GM18526 (cell line): ENCODE results near the gene MIA2.

ENCODE experiments used
- POLR2A ChIP-seq: IDR thresholded peaks from 3 replicates; pipeline ENCODE4 v1.6.1; 2011; ENCODE audit not compliant: insufficient read length; ENCODE audit errors: extremely low read depth

MIA2 gene, protein sequence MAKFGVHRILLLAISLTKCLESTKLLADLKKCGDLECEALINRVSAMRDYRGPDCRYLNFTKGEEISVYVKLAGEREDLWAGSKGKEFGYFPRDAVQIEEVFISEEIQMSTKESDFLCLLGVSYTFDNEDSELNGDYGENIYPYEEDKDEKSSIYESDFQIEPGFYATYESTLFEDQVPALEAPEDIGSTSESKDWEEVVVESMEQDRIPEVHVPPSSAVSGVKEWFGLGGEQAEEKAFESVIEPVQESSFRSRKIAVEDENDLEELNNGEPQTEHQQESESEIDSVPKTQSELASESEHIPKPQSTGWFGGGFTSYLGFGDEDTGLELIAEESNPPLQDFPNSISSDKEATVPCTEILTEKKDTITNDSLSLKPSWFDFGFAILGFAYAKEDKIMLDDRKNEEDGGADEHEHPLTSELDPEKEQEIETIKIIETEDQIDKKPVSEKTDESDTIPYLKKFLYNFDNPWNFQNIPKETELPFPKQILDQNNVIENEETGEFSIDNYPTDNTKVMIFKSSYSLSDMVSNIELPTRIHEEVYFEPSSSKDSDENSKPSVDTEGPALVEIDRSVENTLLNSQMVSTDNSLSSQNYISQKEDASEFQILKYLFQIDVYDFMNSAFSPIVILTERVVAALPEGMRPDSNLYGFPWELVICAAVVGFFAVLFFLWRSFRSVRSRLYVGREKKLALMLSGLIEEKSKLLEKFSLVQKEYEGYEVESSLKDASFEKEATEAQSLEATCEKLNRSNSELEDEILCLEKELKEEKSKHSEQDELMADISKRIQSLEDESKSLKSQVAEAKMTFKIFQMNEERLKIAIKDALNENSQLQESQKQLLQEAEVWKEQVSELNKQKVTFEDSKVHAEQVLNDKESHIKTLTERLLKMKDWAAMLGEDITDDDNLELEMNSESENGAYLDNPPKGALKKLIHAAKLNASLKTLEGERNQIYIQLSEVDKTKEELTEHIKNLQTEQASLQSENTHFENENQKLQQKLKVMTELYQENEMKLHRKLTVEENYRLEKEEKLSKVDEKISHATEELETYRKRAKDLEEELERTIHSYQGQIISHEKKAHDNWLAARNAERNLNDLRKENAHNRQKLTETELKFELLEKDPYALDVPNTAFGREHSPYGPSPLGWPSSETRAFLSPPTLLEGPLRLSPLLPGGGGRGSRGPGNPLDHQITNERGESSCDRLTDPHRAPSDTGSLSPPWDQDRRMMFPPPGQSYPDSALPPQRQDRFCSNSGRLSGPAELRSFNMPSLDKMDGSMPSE (N-terminal part only)

DNA sequence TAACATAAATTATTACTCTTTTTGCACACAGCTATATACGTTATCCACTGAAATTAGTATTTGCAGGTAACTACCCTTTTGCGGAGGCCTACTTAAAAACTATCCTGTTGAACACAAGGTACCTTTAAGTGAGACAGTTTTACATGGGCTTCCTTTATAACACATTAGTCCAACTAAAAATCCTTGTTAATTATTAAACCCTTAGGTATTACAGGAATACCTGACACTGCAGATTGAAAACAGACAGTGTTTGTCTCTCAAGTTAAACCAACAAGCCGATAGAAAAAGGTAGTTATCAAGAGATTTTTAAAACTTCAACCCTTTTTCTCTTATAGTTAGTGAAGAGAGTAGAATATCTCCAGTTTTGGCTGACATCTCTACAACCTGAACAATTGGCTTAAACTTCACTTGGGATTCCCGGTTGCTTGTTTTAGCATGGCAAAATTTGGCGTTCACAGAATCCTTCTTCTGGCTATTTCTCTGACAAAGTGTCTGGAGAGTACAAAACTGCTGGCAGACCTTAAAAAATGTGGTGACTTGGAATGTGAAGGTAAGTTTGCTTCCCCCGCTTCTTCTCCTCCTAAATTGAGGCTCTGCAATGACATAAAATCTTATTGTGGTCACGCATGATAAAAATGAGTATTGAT is at the start of gene MIA2:
MIA2 (plus strand) TSS at position 236 of the 647 bp plus-strand sequence; CDS start at position 436, 200 bp downstream.
- TF ChIP-seq POLR2A: no peak

DNA sequence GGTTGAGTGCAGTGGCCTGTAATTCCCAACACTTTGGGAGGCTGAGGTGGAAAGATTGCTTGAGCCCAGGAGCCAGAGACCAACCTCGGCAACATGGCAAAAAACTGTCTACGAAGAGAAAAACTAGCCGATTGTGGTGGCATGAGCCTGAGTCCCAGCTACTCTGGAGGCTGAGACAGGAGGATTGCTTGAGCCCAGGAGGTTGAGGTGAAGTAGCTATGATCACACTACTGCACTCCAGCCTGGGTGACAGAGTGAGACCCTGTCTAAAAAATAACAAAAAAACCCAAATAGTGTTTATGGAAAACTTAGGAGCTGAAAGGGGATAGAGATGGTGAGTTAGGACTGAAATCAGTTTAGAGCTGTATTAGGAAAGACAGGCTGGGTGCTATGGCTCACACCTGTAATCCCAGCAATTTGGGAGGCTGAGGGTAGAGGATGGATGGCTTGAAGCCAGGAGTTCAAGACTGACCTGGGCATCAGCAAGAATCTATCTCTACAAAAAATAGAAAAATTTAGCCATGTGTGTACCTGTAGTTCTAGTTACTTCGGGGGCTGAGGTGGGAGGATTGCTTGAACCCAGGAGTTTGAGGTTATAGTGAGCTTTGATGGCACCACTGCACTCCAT is 49.0 kb upstream of the MIA2 start:
- no peak for TF ChIP-seq POLR2A

DNA sequence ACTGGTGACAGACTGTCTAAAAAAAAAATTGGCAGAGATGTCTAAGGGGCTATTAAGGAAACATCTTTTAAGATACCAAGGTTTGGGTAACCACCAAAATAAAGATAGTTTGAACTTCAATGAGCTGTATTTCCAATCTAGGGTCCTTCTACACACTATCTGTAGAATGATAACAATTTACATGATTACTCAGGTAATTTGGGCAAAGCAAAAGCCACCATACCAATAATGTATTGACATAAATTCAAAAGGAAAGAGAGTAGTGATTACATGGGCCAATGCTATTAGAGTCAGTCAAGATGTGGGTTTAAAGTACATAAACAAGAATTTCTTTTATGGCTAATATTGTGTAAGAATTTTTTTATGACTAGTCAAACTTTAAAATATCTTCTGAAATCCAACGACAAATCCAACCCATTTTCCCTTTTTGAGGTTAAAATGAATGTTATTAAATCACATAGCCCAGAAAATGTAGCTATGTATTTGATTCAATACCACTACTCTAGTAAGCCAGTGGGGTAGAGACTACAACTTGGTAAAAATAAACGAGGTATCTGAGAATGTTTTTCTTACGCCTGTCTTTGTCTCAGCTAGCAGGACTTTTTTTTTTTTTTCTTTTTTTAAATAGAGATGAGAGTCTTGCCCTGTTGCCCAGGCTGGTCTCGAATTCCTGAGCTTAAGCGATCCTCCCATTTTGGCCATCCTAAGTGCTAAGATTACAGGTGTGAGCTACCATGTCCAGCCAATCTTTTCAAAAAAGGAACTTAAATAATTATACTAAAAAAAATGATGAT is 48.3 kb upstream of the MIA2 start:
- no peak for TF ChIP-seq POLR2A

DNA sequence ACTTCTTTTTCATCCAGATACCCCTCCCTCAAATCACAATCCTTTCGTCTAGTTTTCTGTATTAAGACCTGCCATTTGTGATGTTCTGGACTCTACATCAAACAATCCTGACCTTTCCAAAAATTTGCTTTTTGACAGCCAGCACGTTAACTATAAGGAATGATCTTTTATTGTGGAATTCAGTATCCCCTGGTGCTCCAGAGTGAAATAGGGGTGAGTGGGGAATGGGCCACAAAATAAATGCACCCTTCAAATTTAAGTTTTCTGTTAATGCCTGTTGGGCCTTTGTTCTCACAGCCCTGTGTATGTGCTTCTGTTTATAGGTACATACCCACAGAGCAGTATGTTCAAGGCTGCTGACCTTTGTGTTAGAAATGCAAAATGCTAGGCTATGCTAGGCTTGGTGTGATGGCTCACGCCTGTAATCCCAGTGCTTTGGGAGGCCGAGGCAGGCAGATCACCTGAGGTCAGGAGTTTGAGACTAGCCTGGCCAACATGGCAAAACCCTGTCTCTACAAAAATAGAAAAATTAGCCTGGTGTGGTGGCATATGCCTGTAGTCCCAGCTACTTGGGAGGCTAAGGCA is 46.7 kb upstream of the MIA2 start:
- no peak for TF ChIP-seq POLR2A

DNA sequence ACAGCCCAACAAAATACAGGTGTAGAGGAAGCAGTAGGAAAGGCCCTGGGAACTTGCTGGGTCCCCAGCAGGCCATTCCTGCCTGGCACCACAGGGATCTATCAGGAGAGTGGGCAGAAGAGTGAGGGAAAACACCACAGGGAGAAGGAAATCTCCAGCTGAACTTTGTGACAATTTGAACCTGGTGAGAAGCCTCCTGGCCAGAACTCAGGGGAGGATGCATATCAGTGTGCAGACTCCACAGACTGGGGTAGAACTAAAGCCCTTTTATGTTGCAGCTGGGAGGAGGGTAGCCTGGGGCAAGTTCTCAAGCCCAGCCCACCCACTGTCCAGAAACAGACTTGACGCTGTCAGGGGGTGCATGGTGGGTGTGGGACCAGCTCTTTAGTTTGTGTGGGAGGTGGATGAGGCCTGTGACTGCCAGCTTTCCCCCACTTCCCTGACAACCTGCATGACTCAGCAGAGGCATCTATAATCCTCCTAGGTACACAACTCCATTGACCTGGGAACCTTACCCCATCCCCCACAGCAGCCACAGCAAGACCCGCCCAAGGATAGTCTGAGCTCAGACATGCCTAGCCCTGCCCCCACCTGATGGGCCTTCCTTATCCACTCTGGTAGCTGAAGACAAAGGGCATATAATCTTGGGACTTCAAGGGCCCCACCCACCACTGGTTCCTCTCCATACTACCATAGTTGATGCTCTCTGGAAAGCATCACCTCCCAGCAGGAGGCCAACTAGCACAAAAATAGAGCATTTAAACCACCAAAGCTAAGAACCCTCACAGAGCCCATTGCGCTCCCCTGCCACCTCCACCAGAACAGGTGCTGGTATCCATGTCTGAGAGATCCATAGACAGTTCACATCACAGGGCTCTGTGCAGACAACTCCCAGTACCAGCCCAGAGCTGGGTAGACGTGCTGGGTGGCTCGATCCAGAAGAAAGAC is 29.8 kb upstream of the MIA2 start:
- no peak for TF ChIP-seq POLR2A

DNA sequence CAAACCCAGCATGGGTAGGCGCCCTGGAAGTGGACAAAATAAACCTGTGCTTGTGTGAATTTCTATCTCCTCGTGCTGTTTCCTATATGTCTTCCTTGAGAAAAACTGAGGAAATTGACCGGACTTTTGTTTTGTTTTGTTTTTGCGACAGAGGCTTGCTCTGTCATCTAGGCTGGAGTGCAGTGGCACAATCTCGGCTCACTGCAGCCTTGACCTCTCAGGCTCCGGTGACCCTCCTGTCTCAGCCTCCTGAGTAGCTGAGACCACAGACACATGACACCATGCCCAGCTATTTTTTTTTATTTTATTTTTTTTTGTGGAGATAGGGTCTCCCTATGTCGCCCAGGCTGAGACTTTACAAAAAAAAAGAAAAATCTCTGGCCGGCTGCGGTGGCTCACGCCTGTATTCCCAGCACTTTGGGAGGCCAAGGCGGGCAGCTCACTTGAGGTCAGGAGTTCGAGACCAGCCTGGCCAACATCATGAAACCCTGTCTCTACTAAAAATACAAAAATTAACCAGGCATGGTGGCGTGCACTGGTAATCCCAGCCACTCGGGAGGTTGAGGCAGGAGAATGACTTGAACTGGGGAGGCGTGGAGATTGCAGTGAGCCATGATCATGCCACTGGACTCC is 22.5 kb upstream of the MIA2 start:
- no peak for TF ChIP-seq POLR2A

DNA sequence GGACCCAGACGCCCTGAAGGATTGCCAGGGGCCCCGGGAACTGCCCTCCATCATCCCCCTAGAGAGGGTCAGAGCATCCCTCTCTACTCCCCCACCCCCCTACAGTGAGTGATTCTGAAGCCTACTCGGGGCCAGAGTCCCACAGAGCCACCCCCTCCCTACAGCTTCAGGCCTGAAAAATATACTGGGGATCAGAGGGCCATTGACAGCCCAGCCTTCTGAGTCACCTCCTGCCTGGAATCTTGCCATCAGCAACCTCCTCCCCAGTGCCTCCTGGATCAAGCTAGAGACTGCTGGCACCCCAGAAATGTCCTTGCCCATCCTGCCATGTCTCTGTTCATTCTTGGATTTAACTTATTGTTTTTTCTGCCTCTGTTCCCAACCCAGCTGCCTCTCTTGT is 21.7 kb upstream of the MIA2 start:
- no peak for TF ChIP-seq POLR2A

DNA sequence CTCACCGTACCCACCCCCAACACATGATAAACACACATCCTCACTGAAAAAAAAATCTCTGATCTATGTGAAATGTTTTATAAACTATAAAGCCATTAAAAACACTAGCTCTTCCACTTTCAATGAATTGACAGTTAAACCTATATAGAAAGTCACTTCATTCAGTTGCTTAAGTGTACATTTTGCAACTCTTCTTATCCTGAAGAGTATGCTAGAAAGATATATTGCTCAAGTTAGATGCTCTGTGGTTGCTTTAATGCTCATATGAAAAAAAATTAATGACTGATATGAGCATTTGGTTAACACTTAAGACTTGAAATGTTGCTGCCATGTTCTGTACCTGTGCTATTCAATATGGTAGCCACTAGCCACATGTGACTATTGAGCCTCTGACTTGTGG is 21.0 kb upstream of the MIA2 start:
- TF ChIP-seq POLR2A: no peak

DNA sequence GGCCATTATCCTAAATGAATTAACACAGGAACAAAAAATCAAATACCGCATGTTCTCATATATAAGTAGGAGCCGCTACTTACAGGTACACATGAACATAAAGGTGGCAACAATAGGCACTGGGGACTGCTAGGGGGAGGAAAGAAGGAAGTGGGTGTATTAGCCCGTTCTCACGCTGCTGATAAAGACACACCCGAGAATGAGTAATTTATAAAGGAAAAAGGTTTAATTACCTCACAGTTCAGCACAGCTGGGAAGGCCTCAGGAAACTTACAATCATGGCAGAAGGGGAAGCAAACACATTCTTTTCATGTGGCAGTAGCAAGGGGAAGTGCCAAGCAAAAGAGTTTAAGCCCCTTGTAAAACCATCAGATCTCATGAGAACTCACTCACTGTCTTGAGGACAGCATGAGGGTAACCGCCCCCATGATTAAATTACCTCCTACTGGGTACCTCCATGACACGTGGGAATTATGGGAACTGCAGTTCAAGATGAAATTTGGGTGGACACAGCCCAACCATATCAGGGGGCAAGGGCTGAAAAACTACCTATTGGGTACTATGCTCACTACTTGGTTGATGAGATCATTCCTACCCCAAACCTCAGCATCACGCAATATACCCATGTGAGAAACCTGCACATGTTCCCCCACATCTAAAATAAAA is 16.4 kb upstream of the MIA2 start:
- TF ChIP-seq POLR2A: no peak

DNA sequence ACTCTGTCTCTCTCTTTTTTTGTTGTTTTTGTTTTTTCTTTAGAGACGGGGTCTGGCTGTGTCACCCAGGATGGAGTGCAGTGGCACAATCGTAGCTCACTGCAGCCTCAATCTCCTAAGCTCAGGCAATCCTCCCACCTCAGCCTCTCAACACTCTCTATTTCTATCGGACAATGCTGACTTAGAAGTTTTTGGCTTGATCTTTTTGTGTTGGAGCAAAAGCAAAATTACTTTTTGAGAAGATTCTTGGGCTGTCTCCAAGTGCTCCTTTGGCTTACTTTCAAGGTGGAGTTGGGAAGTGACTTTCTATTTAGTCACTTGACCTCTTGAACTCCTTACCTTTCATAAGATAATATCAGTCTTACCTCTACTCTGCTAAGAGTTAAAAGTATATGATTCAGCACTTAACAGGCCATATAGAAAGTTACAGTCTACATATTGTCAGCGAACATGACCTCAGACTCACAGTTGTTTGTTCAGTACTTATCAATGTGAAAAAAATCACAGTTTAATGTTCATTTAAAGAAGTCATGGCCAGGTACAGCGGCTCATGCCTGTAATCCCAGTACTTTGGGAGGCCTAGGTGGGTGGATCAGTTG is 15.4 kb upstream of the MIA2 start:
- TF ChIP-seq POLR2A: no peak

DNA sequence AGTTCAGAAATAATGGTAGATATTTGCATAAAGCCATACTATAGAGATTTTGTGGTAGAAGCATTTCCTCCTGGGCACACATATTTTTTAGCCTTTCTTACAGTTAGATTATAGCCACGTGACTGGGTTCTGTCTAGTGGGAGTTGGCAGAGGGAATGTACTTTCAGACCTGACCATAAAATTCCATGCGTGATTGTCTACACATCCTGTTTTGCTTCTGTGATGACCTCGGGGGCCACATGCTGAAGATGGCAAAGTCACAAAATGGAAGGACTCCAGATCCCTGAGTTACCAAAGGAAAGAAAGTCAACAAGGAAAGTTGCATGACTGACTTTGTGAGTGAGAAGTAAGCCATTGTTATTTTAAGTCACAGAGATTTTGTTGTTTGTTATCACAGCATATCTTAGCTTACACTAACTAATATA is 14.6 kb upstream of the MIA2 start:
- no peak for TF ChIP-seq POLR2A
